ENCODE data around the gene VAT1. TPM values are rescaled to one million over a fixed set of nuclear protein-coding genes. Genes with fewer than 3 reads are reported as not detected.

Gene VAT1
- total and polyA plus RNA-seq, 2 of the 13 experiments (the other 11 are each of a cell fraction or from before 2014, with no cell fraction given), result 143 to 205 TPM

GRCh38 chr17:42979511-42980273 is 42.5 kb downstream of the VAT1 start, which contains the start of gene PTGES3L (continued):
- TF ChIP-seq, protein P1, sequence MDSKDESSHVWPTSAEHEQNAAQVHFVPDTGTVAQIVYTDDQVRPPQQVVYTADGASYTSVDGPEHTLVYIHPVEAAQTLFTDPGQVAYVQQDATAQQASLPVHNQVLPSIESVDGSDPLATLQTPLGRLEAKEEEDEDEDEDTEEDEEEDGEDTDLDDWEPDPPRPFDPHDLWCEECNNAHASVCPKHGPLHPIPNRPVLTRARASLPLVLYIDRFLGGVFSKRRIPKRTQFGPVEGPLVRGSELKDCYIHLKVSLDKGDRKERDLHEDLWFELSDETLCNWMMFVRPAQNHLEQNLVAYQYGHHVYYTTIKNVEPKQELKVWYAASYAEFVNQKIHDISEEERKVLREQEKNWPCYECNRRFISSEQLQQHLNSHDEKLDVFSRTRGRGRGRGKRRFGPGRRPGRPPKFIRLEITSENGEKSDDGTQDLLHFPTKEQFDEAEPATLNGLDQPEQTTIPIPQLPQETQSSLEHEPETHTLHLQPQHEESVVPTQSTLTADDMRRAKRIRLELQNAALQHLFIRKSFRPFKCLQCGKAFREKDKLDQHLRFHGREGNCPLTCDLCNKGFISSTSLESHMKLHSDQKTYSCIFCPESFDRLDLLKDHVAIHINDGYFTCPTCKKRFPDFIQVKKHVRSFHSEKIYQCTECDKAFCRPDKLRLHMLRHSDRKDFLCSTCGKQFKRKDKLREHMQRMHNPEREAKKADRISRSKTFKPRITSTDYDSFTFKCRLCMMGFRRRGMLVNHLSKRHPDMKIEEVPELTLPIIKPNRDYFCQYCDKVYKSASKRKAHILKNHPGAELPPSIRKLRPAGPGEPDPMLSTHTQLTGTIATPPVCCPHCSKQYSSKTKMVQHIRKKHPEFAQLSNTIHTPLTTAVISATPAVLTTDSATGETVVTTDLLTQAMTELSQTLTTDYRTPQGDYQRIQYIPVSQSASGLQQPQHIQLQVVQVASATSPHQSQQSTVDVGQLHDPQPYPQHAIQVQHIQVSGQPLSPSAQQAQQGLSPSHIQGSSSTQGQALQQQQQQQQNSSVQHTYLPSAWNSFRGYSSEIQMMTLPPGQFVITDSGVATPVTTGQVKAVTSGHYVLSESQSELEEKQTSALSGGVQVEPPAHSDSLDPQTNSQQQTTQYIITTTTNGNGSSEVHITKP (CRISPR knock-in tag; IDR thresholded peaks at IDR 0.05; ENCODE audit: low read depth), result no peak; the same call in 1 of the 2 replicates
- TF ChIP-seq ZMAT3 (CRISPR knock-in tag; conservative IDR thresholded peaks at IDR 0.05) (no peak; the same call in 1 of the 2 replicates), ZNF230 (CRISPR knock-in tag; IDR thresholded peaks at IDR 0.05) (no peak), SP1 (IDR thresholded peaks at IDR 0.05) (no peak), SP1 (CRISPR knock-in tag; IDR thresholded peaks at IDR 0.05) (0 out of 2 replicates have a peak, but pooled peaks have one; percentile 12), ZNF800 (CRISPR knock-in tag; IDR thresholded peaks at IDR 0.05) (0 out of 2 replicates have a peak, but pooled peaks have one; percentile 65), ZNF501 (CRISPR knock-in tag; IDR thresholded peaks at IDR 0.05) (peak; percentile 60; the same call in 1 of the 2 replicates), RBFOX2 (IDR thresholded peaks at IDR 0.05; ENCODE audit: low read depth, low read length) (no peak), ZNF264 (CRISPR knock-in tag; IDR thresholded peaks at IDR 0.05) (0 out of 2 replicates have a peak, but pooled peaks have one; percentile 64), ZNF639 (CRISPR knock-in tag; conservative IDR thresholded peaks at IDR 0.05) (no peak), SNAI1 (CRISPR knock-in tag; IDR thresholded peaks at IDR 0.05; ENCODE audit: borderline replicate concordance) (peak; percentile 53; the same call in 1 of the 2 replicates), ZNF232 (CRISPR knock-in tag; IDR thresholded peaks at IDR 0.05; ENCODE audit: borderline replicate concordance) (peak; percentile 84; the same call in 1 of the 2 replicates), HNF4A (CRISPR knock-in tag; IDR thresholded peaks at IDR 0.05) (peak; percentile 3; the same call in 1 of the 2 replicates), ZNF101 (CRISPR knock-in tag; IDR thresholded peaks at IDR 0.05; ENCODE audit: borderline replicate concordance, low read depth) (no peak), ZFY (CRISPR knock-in tag; IDR thresholded peaks at IDR 0.05) (no peak)
- TF ChIP-seq, protein P2, sequence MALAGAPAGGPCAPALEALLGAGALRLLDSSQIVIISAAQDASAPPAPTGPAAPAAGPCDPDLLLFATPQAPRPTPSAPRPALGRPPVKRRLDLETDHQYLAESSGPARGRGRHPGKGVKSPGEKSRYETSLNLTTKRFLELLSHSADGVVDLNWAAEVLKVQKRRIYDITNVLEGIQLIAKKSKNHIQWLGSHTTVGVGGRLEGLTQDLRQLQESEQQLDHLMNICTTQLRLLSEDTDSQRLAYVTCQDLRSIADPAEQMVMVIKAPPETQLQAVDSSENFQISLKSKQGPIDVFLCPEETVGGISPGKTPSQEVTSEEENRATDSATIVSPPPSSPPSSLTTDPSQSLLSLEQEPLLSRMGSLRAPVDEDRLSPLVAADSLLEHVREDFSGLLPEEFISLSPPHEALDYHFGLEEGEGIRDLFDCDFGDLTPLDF (CRISPR knock-in tag; IDR thresholded peaks at IDR 0.05), result no peak
